ENCODE data around the gene CASKIN1. TPM values are rescaled to one million over a fixed set of nuclear protein-coding genes. Genes with fewer than 3 reads are reported as not detected.

Gene CASKIN1
- total and polyA plus RNA-seq, 12 donors, result 0.06 to 5.2 (median 1.3) TPM; not detected in 3

GRCh38 chr16:2180962-2181923 lies 15.2 kb downstream of the CASKIN1 start:
- intact Hi-C loops (cut with DNase I), result no loop called here
- 87 to 100% (median 90%) methylated on average over 8 to 46 of the region's 46 CpGs for WGBS, 4 donors
- TF ChIP-seq POLR2A (IDR thresholded peaks at IDR 0.05), result no peak
- TF ChIP-seq, protein P1, sequence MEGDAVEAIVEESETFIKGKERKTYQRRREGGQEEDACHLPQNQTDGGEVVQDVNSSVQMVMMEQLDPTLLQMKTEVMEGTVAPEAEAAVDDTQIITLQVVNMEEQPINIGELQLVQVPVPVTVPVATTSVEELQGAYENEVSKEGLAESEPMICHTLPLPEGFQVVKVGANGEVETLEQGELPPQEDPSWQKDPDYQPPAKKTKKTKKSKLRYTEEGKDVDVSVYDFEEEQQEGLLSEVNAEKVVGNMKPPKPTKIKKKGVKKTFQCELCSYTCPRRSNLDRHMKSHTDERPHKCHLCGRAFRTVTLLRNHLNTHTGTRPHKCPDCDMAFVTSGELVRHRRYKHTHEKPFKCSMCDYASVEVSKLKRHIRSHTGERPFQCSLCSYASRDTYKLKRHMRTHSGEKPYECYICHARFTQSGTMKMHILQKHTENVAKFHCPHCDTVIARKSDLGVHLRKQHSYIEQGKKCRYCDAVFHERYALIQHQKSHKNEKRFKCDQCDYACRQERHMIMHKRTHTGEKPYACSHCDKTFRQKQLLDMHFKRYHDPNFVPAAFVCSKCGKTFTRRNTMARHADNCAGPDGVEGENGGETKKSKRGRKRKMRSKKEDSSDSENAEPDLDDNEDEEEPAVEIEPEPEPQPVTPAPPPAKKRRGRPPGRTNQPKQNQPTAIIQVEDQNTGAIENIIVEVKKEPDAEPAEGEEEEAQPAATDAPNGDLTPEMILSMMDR (IDR thresholded peaks at IDR 0.05), result no peak

GRCh38 chr16:2180461-2180860 lies 15.9 kb downstream of the CASKIN1 start:
- WGBS, 4 donors, result 95 to 96% (median 95%) methylated on average over 13 to 43 of the region's 43 CpGs

More at GRCh38 chr16:2180962-2181923, 15.2 kb downstream of the CASKIN1 start:
- no peak overlapping the region for H3K27ac ChIP-seq
- H3K4me3 ChIP-seq, result no peak overlapping the region
- no peak for DNase-seq
- H3K27me3 ChIP-seq, result no peaks in the 10 kb centered on the region
- no peaks in the 10 kb centered on the region for H3K4me1 ChIP-seq (replicated peaks in 1 of 2)
- H3K36me3 ChIP-seq (replicated peaks in 1 of 2), result peaks cover 0 to 13% of the 10 kb centered on the region in 2 donors
- no peaks in the 10 kb centered on the region for H3K9me3 ChIP-seq (replicated peaks in 1 of 3)

DNA sequence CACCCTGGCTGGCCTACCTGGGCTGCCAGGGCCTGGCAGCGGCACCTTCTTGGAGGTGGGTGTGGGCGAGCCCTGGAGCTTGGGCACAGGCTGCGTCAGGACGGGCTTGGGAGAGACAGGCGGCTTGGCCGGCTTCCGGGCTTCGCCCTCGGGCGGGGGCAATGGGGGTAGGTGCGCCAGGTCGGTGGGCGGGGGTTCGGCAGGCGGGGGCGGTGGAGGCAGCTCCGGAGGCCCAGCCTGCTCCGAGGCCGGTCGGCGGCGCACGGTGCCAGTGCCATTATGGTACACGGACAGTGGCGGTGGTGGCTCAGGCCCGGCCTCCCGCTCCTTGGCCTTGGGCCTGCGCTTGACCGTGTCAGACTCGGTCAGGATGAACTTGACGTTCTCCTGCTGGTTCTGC lies 16.8 kb downstream of the CASKIN1 start:
- 95 to 100% (median 99%) methylated on average over 3 to 31 of the region's 31 CpGs for WGBS, 4 donors
- no peak overlapping the region for H3K4me3 ChIP-seq
- H3K27me3 ChIP-seq, result no peaks in the 10 kb centered on the region
- H3K36me3 ChIP-seq (replicated peaks in 1 of 2), result peaks cover 0 to 30% of the 10 kb centered on the region in 2 donors
- H3K9me3 ChIP-seq (replicated peaks in 1 of 3), result no peaks in the 10 kb centered on the region
- TF ChIP-seq, protein P1 (IDR thresholded peaks at IDR 0.05), result no peak
- no peak for TF ChIP-seq POLR2A (IDR thresholded peaks at IDR 0.05)
- intact Hi-C loops (cut with DNase I), result no loop called here
- no peak for DNase-seq
- H3K27ac ChIP-seq, result no peak overlapping the region
- peaks cover 0 to under 1% of the 10 kb centered on the region in 2 donors for H3K4me1 ChIP-seq (replicated peaks in 1 of 2)

More at GRCh38 chr16:2180461-2180860, 15.9 kb downstream of the CASKIN1 start:
- no peaks in the 10 kb centered on the region for H3K4me1 ChIP-seq (replicated peaks in 1 of 2)
- intact Hi-C loops (cut with DNase I), result no loop called here
- no peak overlapping the region for H3K4me3 ChIP-seq
- H3K36me3 ChIP-seq (replicated peaks in 1 of 2), result peaks cover 0 to 21% of the 10 kb centered on the region in 2 donors
- H3K27ac ChIP-seq, result no peak overlapping the region
- no peak for DNase-seq
- no peaks in the 10 kb centered on the region for H3K9me3 ChIP-seq (replicated peaks in 1 of 3)
- no peak for TF ChIP-seq POLR2A (IDR thresholded peaks at IDR 0.05)
- TF ChIP-seq, protein P1 (IDR thresholded peaks at IDR 0.05), result no peak
- H3K27me3 ChIP-seq, result no peaks in the 10 kb centered on the region

DNA sequence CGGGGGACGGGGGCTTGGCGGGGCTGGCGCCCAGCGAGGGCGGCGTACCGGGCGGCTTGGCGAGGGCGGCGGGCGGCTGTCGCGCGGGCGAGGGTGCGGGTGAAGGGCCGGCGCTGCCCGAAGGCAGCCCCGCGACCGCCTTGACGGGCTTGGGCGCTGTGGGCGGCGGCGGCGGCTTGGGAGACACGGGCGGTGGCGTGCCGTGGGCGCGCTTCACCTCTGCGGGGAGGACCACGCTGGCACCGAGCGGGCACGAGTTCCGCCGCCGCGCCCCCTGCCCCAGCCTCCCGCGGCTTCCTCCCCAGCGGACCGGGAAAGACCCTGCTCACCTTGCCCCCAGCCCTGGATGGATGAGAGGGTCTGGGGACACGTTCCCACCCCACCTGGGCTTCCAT lies 17.3 kb downstream of the CASKIN1 start:
- WGBS, 4 donors, result 43 to 87% (median 58%) methylated on average over 12 to 50 of the region's 50 CpGs
- no peak overlapping the region for H3K4me3 ChIP-seq
- H3K36me3 ChIP-seq (replicated peaks in 1 of 2), result peaks cover 0 to 34% of the 10 kb centered on the region in 2 donors
- H3K4me1 ChIP-seq (replicated peaks in 1 of 2), result peaks cover 0 to 6% of the 10 kb centered on the region in 2 donors
- no peaks in the 10 kb centered on the region for H3K9me3 ChIP-seq (replicated peaks in 1 of 3)
- intact Hi-C loops (cut with DNase I), result no loop called here
- TF ChIP-seq, protein P1 (IDR thresholded peaks at IDR 0.05), result no peak
- no peak for TF ChIP-seq POLR2A (IDR thresholded peaks at IDR 0.05)
- DNase-seq, result no peak
- no peaks in the 10 kb centered on the region for H3K27me3 ChIP-seq
- H3K27ac ChIP-seq, result no peak overlapping the region
